ENCODE results near the gene ADGRD1. TPM values are rescaled to one million over a fixed set of nuclear protein-coding genes. Genes with fewer than 3 reads are reported as not detected.

ADGRD1 gene
- total and polyA plus RNA-seq, 4 donors: 2.1 to 97.6 (median 31.0) TPM

GRCh38 chr12:131052063-131052781 lies 98.5 kb downstream of the ADGRD1 start:
- ATAC-seq (ENCODE audit: low FRiP score): no peak
- WGBS, 2 donors: 88 to 92% methylated on average over 15 of the region's 15 CpGs
- no peak overlapping the region for H3K4me3 ChIP-seq (ENCODE audit: low read length in 2 of 2)
- H3K4me1 ChIP-seq (ENCODE audit: control insufficient read depth in 1 of 2, insufficient read depth in 2 of 2, low read length in 2 of 2): no peaks in the 10 kb centered on the region
- H3K27me3 ChIP-seq (ENCODE audit: control insufficient read depth in 1 of 2, insufficient read depth in 2 of 2, low read length in 1 of 2): no peaks in the 10 kb centered on the region
- H3K27ac ChIP-seq (ENCODE audit: low read depth in 1 of 2, low read length in 2 of 2): no peak overlapping the region
- intact Hi-C loops (cut with DNase I): no loop called here
- peak in 1 of 2 donors; percentile 63 for DNase-seq
- H3K9me3 ChIP-seq (ENCODE audit: control insufficient read depth, low read length): no peaks in the 10 kb centered on the region
- no peaks in the 10 kb centered on the region for H3K36me3 ChIP-seq (ENCODE audit: control insufficient read depth in 1 of 2, insufficient read depth in 2 of 2, low read length in 1 of 2)

DNA sequence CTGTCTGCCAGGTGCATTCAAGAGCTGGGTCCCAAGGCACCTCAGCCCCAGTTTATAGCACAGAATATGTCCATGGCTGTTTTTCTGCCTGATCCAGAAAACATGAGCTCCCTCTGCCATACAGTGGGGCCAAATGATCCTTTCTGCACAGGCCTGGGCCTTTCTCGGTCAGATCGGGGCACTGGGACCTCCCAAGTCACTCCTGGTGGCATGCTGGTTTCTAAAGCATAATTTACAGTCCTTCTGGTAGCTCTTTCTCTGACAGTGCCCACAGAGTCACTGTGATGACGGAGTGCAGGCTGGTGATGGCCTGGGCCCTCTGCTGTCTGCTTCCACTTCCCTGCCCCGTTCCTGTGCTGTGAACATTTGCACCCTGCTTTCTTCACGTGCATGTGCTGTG lies 99.2 kb downstream of the ADGRD1 start:
- intact Hi-C loops (cut with DNase I): no loop called here
- no peaks in the 10 kb centered on the region for H3K4me1 ChIP-seq (ENCODE audit: control insufficient read depth in 1 of 2, insufficient read depth in 2 of 2, low read length in 2 of 2)
- 71 to 79% methylated on average over 5 of the region's 5 CpGs for WGBS, 2 donors
- ATAC-seq (ENCODE audit: low FRiP score) (no peak), DNase-seq (peak in 1 of 2 donors; percentile 17)
- H3K27me3 ChIP-seq (ENCODE audit: control insufficient read depth in 1 of 2, insufficient read depth in 2 of 2, low read length in 1 of 2): no peaks in the 10 kb centered on the region
- no peaks in the 10 kb centered on the region for H3K36me3 ChIP-seq (ENCODE audit: control insufficient read depth in 1 of 2, insufficient read depth in 2 of 2, low read length in 1 of 2)
- H3K4me3 ChIP-seq (ENCODE audit: low read length in 2 of 2): no peak overlapping the region
- no peak overlapping the region for H3K27ac ChIP-seq (ENCODE audit: low read depth in 1 of 2, low read length in 2 of 2)
- H3K9me3 ChIP-seq (ENCODE audit: control insufficient read depth, low read length): no peaks in the 10 kb centered on the region

GRCh38 chr12:131053567-131053966 lies 99.9 kb downstream of the ADGRD1 start:
- H3K4me1 ChIP-seq (ENCODE audit: control insufficient read depth in 1 of 2, insufficient read depth in 2 of 2, low read length in 2 of 2): no peaks in the 10 kb centered on the region

DNA sequence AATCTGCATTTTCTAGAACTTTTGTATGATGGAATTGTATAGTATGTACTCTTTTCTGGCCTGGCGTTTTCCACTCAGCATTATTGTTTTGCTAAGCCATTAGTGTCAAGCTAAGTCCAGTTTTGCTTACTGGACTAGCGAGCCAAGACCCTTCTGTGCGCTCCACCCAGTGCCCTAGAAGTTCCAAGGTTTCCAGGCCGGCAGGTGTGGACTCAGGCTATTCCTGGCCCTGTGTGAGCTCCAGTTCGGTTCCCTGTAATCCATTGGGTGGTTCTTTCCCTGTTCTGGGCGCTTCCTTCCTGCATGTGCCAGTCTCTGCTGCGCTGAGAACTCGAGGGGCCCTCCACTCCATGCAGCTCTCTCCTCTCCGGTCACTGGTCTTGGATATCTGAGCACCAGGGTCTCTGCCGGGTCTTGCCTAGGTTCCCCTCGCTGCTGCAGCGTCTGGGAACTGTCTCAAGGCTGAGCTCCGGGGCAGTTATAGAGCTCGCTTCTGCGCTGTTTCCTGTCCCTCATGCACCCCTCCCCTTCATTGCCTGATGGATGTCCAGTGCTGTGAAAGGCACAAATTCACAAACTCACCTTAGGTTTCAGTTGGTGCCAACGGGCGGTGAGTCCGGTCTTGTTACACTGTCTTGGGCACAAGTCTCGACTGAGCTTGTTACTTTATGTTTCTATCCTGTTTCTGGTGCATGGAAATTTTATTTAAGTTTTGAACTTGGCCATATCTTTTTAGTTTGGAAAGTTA lies 100.8 kb downstream of the ADGRD1 start:
- no peak overlapping the region for H3K4me3 ChIP-seq (ENCODE audit: low read length in 2 of 2)
- no peaks in the 10 kb centered on the region for H3K4me1 ChIP-seq (ENCODE audit: control insufficient read depth in 1 of 2, insufficient read depth in 2 of 2, low read length in 2 of 2)
- no peaks in the 10 kb centered on the region for H3K9me3 ChIP-seq (ENCODE audit: control insufficient read depth, low read length)
- no peak overlapping the region for H3K27ac ChIP-seq (ENCODE audit: low read depth in 1 of 2, low read length in 2 of 2)
- intact Hi-C loops (cut with DNase I): no loop called here
- peak in 1 of 2 donors; percentile 45 for DNase-seq
- no peak for ATAC-seq (ENCODE audit: low FRiP score)
- 78 to 79% methylated on average over 19 of the region's 19 CpGs for WGBS, 2 donors
- no peaks in the 10 kb centered on the region for H3K36me3 ChIP-seq (ENCODE audit: control insufficient read depth in 1 of 2, insufficient read depth in 2 of 2, low read length in 1 of 2)
- H3K27me3 ChIP-seq (ENCODE audit: control insufficient read depth in 1 of 2, insufficient read depth in 2 of 2, low read length in 1 of 2): no peaks in the 10 kb centered on the region

More at GRCh38 chr12:131053567-131053966, 99.9 kb downstream of the ADGRD1 start:
- no peaks in the 10 kb centered on the region for H3K9me3 ChIP-seq (ENCODE audit: control insufficient read depth, low read length)
- 68 to 85% methylated on average over 6 of the region's 6 CpGs for WGBS, 2 donors
- ATAC-seq (ENCODE audit: low FRiP score): no peak
- peak in 1 of 2 donors; percentile 16 for DNase-seq
- H3K4me3 ChIP-seq (ENCODE audit: low read length in 2 of 2): no peak overlapping the region
- H3K36me3 ChIP-seq (ENCODE audit: control insufficient read depth in 1 of 2, insufficient read depth in 2 of 2, low read length in 1 of 2): no peaks in the 10 kb centered on the region
- H3K27ac ChIP-seq (ENCODE audit: low read depth in 1 of 2, low read length in 2 of 2): no peak overlapping the region
- intact Hi-C loops (cut with DNase I): no loop called here
- no peaks in the 10 kb centered on the region for H3K27me3 ChIP-seq (ENCODE audit: control insufficient read depth in 1 of 2, insufficient read depth in 2 of 2, low read length in 1 of 2)

DNA sequence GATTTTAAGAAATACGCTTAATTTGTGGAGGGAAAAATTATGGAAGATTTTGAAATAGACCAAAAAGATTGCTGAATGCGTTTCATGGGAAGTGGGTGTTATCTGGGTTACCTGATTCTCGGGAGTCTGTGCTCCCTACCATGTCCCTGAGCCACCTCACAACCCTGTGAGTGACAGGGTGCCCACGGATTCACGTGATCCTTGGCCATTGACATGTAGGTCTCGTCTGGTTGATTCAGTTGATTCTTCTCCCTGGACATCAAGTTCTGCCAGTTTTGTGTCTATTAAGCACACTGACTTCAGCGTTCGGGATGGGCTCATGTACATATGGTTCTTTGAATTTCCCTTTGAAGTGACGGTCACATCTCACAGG lies 101.4 kb downstream of the ADGRD1 start:
- DNase-seq: peak in 1 of 2 donors; percentile 64
- Histone ChIP-seq H3K36me3 (ENCODE audit: control insufficient read depth in 1 of 2, insufficient read depth in 2 of 2, low read length in 1 of 2) (no peaks in the 10 kb centered on the region), H3K4me3 (ENCODE audit: low read length in 2 of 2) (no peak overlapping the region), H3K4me1 (ENCODE audit: control insufficient read depth in 1 of 2, insufficient read depth in 2 of 2, low read length in 2 of 2) (no peaks in the 10 kb centered on the region), H3K27ac (ENCODE audit: low read depth in 1 of 2, low read length in 2 of 2) (no peak overlapping the region), H3K9me3 (ENCODE audit: control insufficient read depth, low read length) (no peaks in the 10 kb centered on the region), H3K27me3 (ENCODE audit: control insufficient read depth in 1 of 2, insufficient read depth in 2 of 2, low read length in 1 of 2) (no peaks in the 10 kb centered on the region)
- WGBS, 2 donors: 86% methylated on average over 9 of the region's 9 CpGs
- intact Hi-C loops (cut with DNase I): no loop called here
- ATAC-seq (ENCODE audit: low FRiP score): no peak

GRCh38 chr12:131055596-131056233 lies 102.0 kb downstream of the ADGRD1 start:
- ATAC-seq (ENCODE audit: low FRiP score): no peak
- intact Hi-C loops (cut with DNase I): no loop called here
- H3K4me1 ChIP-seq (ENCODE audit: control insufficient read depth in 1 of 2, insufficient read depth in 2 of 2, low read length in 2 of 2): no peaks in the 10 kb centered on the region
- H3K27me3 ChIP-seq (ENCODE audit: control insufficient read depth in 1 of 2, insufficient read depth in 2 of 2, low read length in 1 of 2): no peaks in the 10 kb centered on the region
- no peaks in the 10 kb centered on the region for H3K36me3 ChIP-seq (ENCODE audit: control insufficient read depth in 1 of 2, insufficient read depth in 2 of 2, low read length in 1 of 2)
- no peaks in the 10 kb centered on the region for H3K9me3 ChIP-seq (ENCODE audit: control insufficient read depth, low read length)
- 61 to 64% methylated on average over 7 of the region's 7 CpGs for WGBS, 2 donors
- no peak overlapping the region for H3K27ac ChIP-seq (ENCODE audit: low read depth in 1 of 2, low read length in 2 of 2)
- DNase-seq: no peak
- no peak overlapping the region for H3K4me3 ChIP-seq (ENCODE audit: low read length in 2 of 2)

- ATAC-seq (ENCODE audit: low FRiP score) (no peak), DNase-seq (peak in 1 of 2 donors; percentile 37)
- H3K36me3 ChIP-seq (ENCODE audit: control insufficient read depth in 1 of 2, insufficient read depth in 2 of 2, low read length in 1 of 2): no peaks in the 10 kb centered on the region
- no peaks in the 10 kb centered on the region for H3K27me3 ChIP-seq (ENCODE audit: control insufficient read depth in 1 of 2, insufficient read depth in 2 of 2, low read length in 1 of 2)
- no peaks in the 10 kb centered on the region for H3K4me1 ChIP-seq (ENCODE audit: control insufficient read depth in 1 of 2, insufficient read depth in 2 of 2, low read length in 2 of 2)
- H3K27ac ChIP-seq (ENCODE audit: low read depth in 1 of 2, low read length in 2 of 2): no peak overlapping the region
- H3K4me3 ChIP-seq (ENCODE audit: low read length in 2 of 2): no peak overlapping the region
- no peaks in the 10 kb centered on the region for H3K9me3 ChIP-seq (ENCODE audit: control insufficient read depth, low read length)
- intact Hi-C loops (cut with DNase I): no loop called here
- WGBS, 2 donors: 75 to 83% methylated on average over 10 of the region's 10 CpGs
Measured at GRCh38 chr12:131056626-131057025, 102.9 kb downstream of the ADGRD1 start.

GRCh38 chr12:131057211-131057721 lies 103.6 kb downstream of the ADGRD1 start:
- DNase-seq (peak; percentile 46 to 68), ATAC-seq (ENCODE audit: low FRiP score) (no peak)
- H3K4me3 ChIP-seq (ENCODE audit: low read length in 2 of 2): no peak overlapping the region
- intact Hi-C loops (cut with DNase I): no loop called here
- H3K9me3 ChIP-seq (ENCODE audit: control insufficient read depth, low read length): no peaks in the 10 kb centered on the region
- no peaks in the 10 kb centered on the region for H3K4me1 ChIP-seq (ENCODE audit: control insufficient read depth in 1 of 2, insufficient read depth in 2 of 2, low read length in 2 of 2)
- no peaks in the 10 kb centered on the region for H3K36me3 ChIP-seq (ENCODE audit: control insufficient read depth in 1 of 2, insufficient read depth in 2 of 2, low read length in 1 of 2)
- 79 to 86% methylated on average over 25 of the region's 25 CpGs for WGBS, 2 donors
- no peaks in the 10 kb centered on the region for H3K27me3 ChIP-seq (ENCODE audit: control insufficient read depth in 1 of 2, insufficient read depth in 2 of 2, low read length in 1 of 2)
- H3K27ac ChIP-seq (ENCODE audit: low read depth in 1 of 2, low read length in 2 of 2): no peak overlapping the region

All from aorta (tissue), 5 donors.